KMS-11 (cell line): ENCODE data around the gene USP32.

Experiments
- H2AFZ ChIP-seq: fragments of 200-600 bp; sonication (generic); 2 replicates; pipeline ENCODE4 v1.6.1; 2016; ENCODE audit warnings: antibody characterized with exemption, mixed run types, low read depth
- H3K27ac ChIP-seq: fragments of 200-600 bp; sonication (generic); 2 replicates; pipeline ENCODE4 v1.6.1; 2016; ENCODE audit warnings: mild to moderate bottlenecking, mixed run types
- H3K27me3 ChIP-seq: fragments of 200-600 bp; sonication (generic); 2 replicates; pipeline ENCODE4 v1.6.1; 2017; ENCODE audit warnings: mild to moderate bottlenecking, low read depth, mixed run types, moderate library complexity; ENCODE audit not compliant: insufficient read depth
- H3K36me3 ChIP-seq: fragments of 200-600 bp; sonication (generic); 2 replicates; pipeline ENCODE4 v1.6.1; 2017; ENCODE audit warnings: mild to moderate bottlenecking, mixed run types; ENCODE audit not compliant: insufficient read depth
- H3K4me1 ChIP-seq: fragments of 200-600 bp; sonication (generic); 2 replicates; pipeline ENCODE4 v1.6.1; 2016; ENCODE audit warnings: mild to moderate bottlenecking, low read depth, mixed run types; ENCODE audit not compliant: poor library complexity, severe bottlenecking
- H3K4me2 ChIP-seq: fragments of 200-600 bp; sonication (generic); 2 replicates; pipeline ENCODE4 v1.7.0; 2016; ENCODE audit warnings: mild to moderate bottlenecking, mixed run types
- H3K4me3 ChIP-seq: fragments of 200-600 bp; sonication (generic); IDR thresholded peaks from 2 replicates; pipeline ENCODE4 v1.6.1; 2017; ENCODE audit warnings: low read depth, low read length, mixed read lengths; ENCODE audit not compliant: insufficient read depth
- H3K79me2 ChIP-seq: fragments of 200-600 bp; sonication (generic); 2 replicates; pipeline ENCODE4 v1.6.1; 2016; ENCODE audit warnings: low read depth, mixed run types; ENCODE audit not compliant: insufficient read depth
- H3K9ac ChIP-seq: fragments of 200-600 bp; sonication (generic); 2 replicates; pipeline ENCODE4 v1.6.1; 2016; ENCODE audit warnings: mild to moderate bottlenecking, mixed run types
- H4K20me1 ChIP-seq: fragments of 200-600 bp; sonication (generic); 2 replicates; pipeline ENCODE4 v1.6.1; 2016; ENCODE audit warnings: mild to moderate bottlenecking, mixed run types; ENCODE audit not compliant: insufficient read depth
- TF ChIP-seq, protein P1 (sequence below): fragments of 200-600 bp; sonication (generic); conservative IDR thresholded peaks from 2 replicates; pipeline ENCODE4 v1.6.1; 2017; ENCODE audit warnings: low read depth, mild to moderate bottlenecking, antibody characterized with exemption, low read length, moderate library complexity, mixed read lengths

USP32 gene

DNA sequence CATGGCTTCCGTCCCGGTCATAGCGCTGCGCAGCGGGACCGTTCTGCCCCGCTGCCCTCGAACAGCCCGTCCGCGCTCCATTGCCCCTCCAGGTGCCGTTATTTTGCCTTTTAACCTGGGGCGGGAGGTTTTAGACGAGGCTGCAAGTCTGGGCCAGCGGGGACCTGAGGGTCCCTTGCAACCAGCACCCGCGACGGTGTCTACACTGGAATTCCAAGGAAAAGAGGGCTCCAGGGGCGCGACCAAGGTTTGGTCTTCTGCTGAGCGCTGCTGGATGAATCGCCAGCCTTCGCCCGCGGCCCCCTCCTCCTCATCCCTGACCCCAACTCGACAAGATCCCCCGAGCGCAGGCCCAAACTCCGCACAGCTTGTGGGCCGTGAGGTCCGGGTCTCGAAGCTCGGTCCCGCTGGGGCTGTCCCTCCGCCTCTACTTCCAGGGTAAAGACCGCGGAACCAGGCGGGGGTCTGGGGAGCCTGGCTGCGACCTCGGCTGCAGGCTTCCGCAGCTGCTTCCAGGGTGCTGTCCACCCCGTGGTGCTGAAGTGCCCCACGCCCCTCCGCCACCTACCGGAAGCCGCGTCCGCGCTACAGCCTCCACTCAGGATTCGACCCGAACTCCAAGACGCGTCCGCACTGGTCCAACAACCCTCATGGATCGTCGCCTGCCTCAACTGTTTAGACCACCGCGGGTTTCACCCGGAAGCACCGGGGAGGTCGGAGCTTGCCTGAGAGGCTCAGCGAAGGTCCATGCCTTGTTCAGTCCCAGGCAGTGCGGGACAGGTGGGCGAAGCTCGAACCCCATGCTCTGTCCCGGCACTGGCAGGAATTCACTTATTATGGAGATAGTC, 252.3 kb downstream of the USP32 start:
- H3K4me1 ChIP-seq: peaks cover 24% of the 10 kb centered on the region
- H3K79me2 ChIP-seq: no peaks in the 10 kb centered on the region
- H3K36me3 ChIP-seq: no peaks in the 10 kb centered on the region
- H4K20me1 ChIP-seq: no peaks in the 10 kb centered on the region
- H3K27ac ChIP-seq: no peak overlapping the region
- H3K4me2 ChIP-seq: no peak overlapping the region
- H3K9ac ChIP-seq: no peak overlapping the region
- H2AFZ ChIP-seq: no peak overlapping the region
- peaks cover 13% of the 10 kb centered on the region; the same call in 1 of the 2 replicates for H3K27me3 ChIP-seq
- TF ChIP-seq, protein P1, sequence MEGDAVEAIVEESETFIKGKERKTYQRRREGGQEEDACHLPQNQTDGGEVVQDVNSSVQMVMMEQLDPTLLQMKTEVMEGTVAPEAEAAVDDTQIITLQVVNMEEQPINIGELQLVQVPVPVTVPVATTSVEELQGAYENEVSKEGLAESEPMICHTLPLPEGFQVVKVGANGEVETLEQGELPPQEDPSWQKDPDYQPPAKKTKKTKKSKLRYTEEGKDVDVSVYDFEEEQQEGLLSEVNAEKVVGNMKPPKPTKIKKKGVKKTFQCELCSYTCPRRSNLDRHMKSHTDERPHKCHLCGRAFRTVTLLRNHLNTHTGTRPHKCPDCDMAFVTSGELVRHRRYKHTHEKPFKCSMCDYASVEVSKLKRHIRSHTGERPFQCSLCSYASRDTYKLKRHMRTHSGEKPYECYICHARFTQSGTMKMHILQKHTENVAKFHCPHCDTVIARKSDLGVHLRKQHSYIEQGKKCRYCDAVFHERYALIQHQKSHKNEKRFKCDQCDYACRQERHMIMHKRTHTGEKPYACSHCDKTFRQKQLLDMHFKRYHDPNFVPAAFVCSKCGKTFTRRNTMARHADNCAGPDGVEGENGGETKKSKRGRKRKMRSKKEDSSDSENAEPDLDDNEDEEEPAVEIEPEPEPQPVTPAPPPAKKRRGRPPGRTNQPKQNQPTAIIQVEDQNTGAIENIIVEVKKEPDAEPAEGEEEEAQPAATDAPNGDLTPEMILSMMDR: no peak
- H3K4me3 ChIP-seq: no peak overlapping the region

DNA sequence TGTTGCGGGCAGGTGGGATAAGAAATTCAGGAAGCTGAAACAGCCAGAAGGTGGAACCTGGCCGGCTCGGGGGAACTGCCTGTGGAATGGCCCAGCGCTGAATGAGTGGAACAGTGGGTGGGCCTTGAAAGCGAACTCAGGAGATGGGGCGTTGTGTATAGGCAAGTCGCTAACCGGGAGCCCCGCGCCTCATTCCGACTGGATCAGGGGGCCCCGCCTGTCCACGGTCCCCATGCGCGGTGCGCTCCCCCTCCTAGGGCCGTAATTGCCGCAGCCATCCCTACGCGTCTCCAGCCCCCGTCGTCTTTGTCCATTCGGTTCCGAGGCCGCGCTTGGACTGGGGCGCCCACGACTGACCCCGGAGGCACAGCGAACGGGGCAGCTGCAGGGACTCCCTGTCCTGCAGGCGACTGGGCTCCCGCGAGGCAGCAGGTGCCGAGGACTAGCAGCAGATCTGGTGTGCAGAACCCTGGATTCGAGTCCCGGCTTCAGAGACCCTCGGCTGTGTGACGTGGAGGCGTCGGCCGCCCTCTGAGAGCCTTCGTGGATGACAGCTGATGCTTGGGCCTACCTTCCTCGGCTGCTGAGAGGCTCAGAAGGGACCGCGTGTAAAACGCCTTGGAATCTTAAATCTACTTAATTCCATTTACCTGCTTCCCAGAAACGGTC, 253.0 kb downstream of the USP32 start:
- peaks cover 13% of the 10 kb centered on the region; the same call in 1 of the 2 replicates for H3K27me3 ChIP-seq
- peaks cover 23% of the 10 kb centered on the region for H3K4me1 ChIP-seq
- H3K27ac ChIP-seq: no peak overlapping the region
- H2AFZ ChIP-seq: no peak overlapping the region
- TF ChIP-seq, protein P1: no peak
- H3K9ac ChIP-seq: no peak overlapping the region
- H3K36me3 ChIP-seq: no peaks in the 10 kb centered on the region
- no peak overlapping the region for H3K4me2 ChIP-seq
- no peaks in the 10 kb centered on the region for H4K20me1 ChIP-seq
- H3K4me3 ChIP-seq: no peak overlapping the region
- H3K79me2 ChIP-seq: no peaks in the 10 kb centered on the region

DNA sequence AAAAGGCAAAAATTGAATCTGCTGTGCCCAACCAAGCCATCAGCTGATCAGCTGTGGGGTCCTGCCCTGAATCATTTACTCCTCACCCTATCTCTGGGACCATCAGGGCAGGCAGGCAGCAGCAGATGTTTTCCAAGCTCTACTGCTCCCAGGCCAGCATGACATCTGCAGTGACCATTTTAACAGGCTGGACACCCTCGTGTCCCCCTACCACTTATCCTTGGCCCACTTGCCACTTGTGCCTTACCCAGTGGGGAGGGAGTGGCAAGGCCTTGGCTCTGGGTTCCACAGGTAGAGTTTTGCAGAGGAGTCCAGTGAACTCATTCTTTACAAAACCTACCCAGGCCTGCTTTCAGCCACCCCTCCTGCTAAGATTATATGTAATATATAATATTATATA, 254.2 kb downstream of the USP32 start:
- Histone ChIP-seq H3K4me3 (no peak overlapping the region), H3K27ac (no peak overlapping the region), H3K4me2 (no peak overlapping the region), H4K20me1 (no peaks in the 10 kb centered on the region), H2AFZ (no peak overlapping the region), H3K27me3 (peaks cover 13% of the 10 kb centered on the region; the same call in 1 of the 2 replicates), H3K36me3 (no peaks in the 10 kb centered on the region), H3K9ac (no peak overlapping the region), H3K4me1 (peaks cover 12% of the 10 kb centered on the region), H3K79me2 (no peaks in the 10 kb centered on the region)
- TF ChIP-seq, protein P1: no peak

DNA sequence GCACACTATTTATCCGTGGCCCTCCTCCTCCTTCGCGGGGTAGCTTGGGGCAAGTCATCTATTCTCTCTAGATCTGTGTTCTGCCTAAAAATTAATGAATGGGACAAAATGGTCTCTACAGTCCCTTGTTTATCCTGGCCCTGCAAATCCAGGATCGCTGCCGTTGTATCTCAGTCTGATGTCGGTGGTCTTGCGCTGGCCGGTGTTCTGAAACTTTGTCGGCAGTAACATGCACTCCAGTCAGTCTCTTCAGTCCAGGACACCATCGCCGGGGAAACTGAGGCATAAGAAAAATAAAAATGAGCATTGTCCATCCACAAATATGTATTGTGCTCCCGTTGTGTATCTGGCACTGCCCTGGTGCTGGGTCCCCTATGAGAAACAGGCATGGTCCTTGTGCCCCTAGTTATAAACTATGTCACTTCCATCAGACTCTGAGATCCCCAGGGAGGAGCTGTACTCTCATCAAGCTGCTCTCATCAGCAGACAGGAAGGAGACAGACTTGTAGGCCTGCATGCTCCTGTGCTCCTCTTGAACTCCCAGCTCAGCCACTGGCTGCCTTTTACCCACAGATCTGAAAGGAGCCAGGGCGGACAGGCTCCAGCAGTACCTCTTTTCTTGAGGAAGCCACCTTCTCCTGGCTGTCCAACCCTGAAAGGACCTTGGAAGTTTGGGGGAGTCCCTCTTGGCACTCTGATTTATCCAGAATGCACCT, 255.8 kb downstream of the USP32 start:
- Histone ChIP-seq H3K4me2 (no peak overlapping the region), H4K20me1 (no peaks in the 10 kb centered on the region), H2AFZ (no peak overlapping the region), H3K36me3 (no peaks in the 10 kb centered on the region), H3K4me1 (no peaks in the 10 kb centered on the region), H3K4me3 (no peak overlapping the region), H3K27me3 (peaks cover 12% of the 10 kb centered on the region; the same call in 1 of the 2 replicates), H3K27ac (no peak overlapping the region), H3K9ac (no peak overlapping the region), H3K79me2 (no peaks in the 10 kb centered on the region)
- TF ChIP-seq, protein P1: no peak
